Nephron progenitor cell (in vitro differentiated cells): ENCODE measurements around the gene ZMYND19.
"Not testable (repeated sequence)": the region's sequence is repeated elsewhere in the genome, so short reads cannot be mapped to it uniquely, and the experiment has no call there.

Experiments
- DNase-seq: peaks from one replicate; pipeline ENCODE4 v3.0.0; 2021
- H3K27ac Mint-ChIP-seq: 2 replicates; pipeline ENCODE4 v1.8.0; 2021; ENCODE audit warnings: mild to moderate bottlenecking, moderate library complexity, mixed read lengths
- H3K27me3 Mint-ChIP-seq: 2 replicates; pipeline ENCODE4 v1.8.0; 2021; ENCODE audit warnings: mild to moderate bottlenecking, low read depth, mixed read lengths; ENCODE audit not compliant: poor library complexity
- H3K36me3 Mint-ChIP-seq: 2 replicates; pipeline ENCODE4 v1.8.0; 2021; ENCODE audit warnings: low read depth, mixed read lengths
- H3K4me1 Mint-ChIP-seq: 2 replicates; pipeline ENCODE4 v1.8.0; 2021; ENCODE audit warnings: mixed read lengths
- H3K4me3 Mint-ChIP-seq: 2 replicates; pipeline ENCODE4 v1.8.0; 2021; ENCODE audit warnings: mild to moderate bottlenecking, moderate library complexity, mixed read lengths
- H3K9me3 Mint-ChIP-seq: 2 replicates; pipeline ENCODE4 v1.8.0; 2021; ENCODE audit warnings: mild to moderate bottlenecking, moderate library complexity, mixed read lengths
- CTCF ChIP-seq: fragments of 200-600 bp; sonication (generic); IDR thresholded peaks from 2 replicates; pipeline ENCODE4 v1.5.0; 2021; ENCODE audit warnings: antibody characterized with exemption

The ZMYND19 gene

GRCh38 chr9:137564134-137564533, 26.2 kb downstream of the ZMYND19 start:
- peaks cover 6% of the 10 kb centered on the region for H3K4me1 Mint-ChIP-seq
- DNase-seq = no peak
- H3K27ac Mint-ChIP-seq = peak overlapping the region; percentile 89
- peaks cover 5% of the 10 kb centered on the region for H3K27me3 Mint-ChIP-seq
- no peak overlapping the region for H3K4me3 Mint-ChIP-seq
- peaks cover 10% of the 10 kb centered on the region for H3K9me3 Mint-ChIP-seq
- peaks cover 57% of the 10 kb centered on the region for H3K36me3 Mint-ChIP-seq
- TF ChIP-seq CTCF = no peak

- Mint-ChIP-seq H3K27ac (peak overlapping the region; percentile 57), H3K36me3 (peaks cover 73% of the 10 kb centered on the region), H3K4me1 (peaks cover 6% of the 10 kb centered on the region), H3K9me3 (peaks cover 10% of the 10 kb centered on the region), H3K4me3 (no peak overlapping the region), H3K27me3 (peaks cover 5% of the 10 kb centered on the region)
- TF ChIP-seq CTCF = no peak
- no peak for DNase-seq
Observed at GRCh38 chr9:137558127-137558526, 32.2 kb downstream of the ZMYND19 start.

- Mint-ChIP-seq H3K4me3 (no peak overlapping the region), H3K9me3 (peaks cover 10% of the 10 kb centered on the region), H3K4me1 (peaks cover 11% of the 10 kb centered on the region), H3K27me3 (peaks cover 2% of the 10 kb centered on the region), H3K36me3 (peaks cover 59% of the 10 kb centered on the region), H3K27ac (no peak overlapping the region)
- no peak for TF ChIP-seq CTCF
- no peak for DNase-seq
Observed at GRCh38 chr9:137556069-137556838, 34.1 kb downstream of the ZMYND19 start.

- DNase-seq = no peak
- H3K4me3 Mint-ChIP-seq = no peak overlapping the region
- H3K27me3 Mint-ChIP-seq = peaks cover 2% of the 10 kb centered on the region
- H3K36me3 Mint-ChIP-seq = peaks cover 50% of the 10 kb centered on the region
- peaks cover 8% of the 10 kb centered on the region for H3K9me3 Mint-ChIP-seq
- no peak overlapping the region for H3K27ac Mint-ChIP-seq
- no peak for TF ChIP-seq CTCF
- peaks cover 14% of the 10 kb centered on the region for H3K4me1 Mint-ChIP-seq
Observed at GRCh38 chr9:137555179-137555578, 35.1 kb downstream of the ZMYND19 start.

GRCh38 chr9:137554349-137554748, 36.0 kb downstream of the ZMYND19 start:
- Mint-ChIP-seq H3K9me3 (no peaks in the 10 kb centered on the region), H3K4me3 (no peak overlapping the region), H3K27ac (no peak overlapping the region), H3K4me1 (peaks cover 16% of the 10 kb centered on the region), H3K27me3 (peaks cover 2% of the 10 kb centered on the region), H3K36me3 (peaks cover 42% of the 10 kb centered on the region)
- TF ChIP-seq CTCF = no peak
- no peak for DNase-seq

GRCh38 chr9:137553654-137554053, 36.7 kb downstream of the ZMYND19 start:
- H3K36me3 Mint-ChIP-seq = peaks cover 40% of the 10 kb centered on the region
- not testable (repeated sequence) for H3K27me3 Mint-ChIP-seq, H3K9me3 Mint-ChIP-seq, H3K27ac Mint-ChIP-seq, H3K4me3 Mint-ChIP-seq, DNase-seq
- H3K4me1 Mint-ChIP-seq = peaks cover 21% of the 10 kb centered on the region
